Keratinocyte (primary cell): ENCODE measurements around the gene FABP3.

ENCODE experiments used
- EZH2 ChIP-seq: IDR thresholded peaks from one replicate; pipeline ENCODE4 v1.6.1; 2012; ENCODE audit warnings: inconsistent platforms, mild to moderate bottlenecking, low read length, moderate library complexity
- TF ChIP-seq, protein P1 (sequence below), 3 experiments: IDR thresholded peaks in 1 of 3; conservative IDR thresholded peaks in 1 of 3; optimal IDR thresholded peaks in 1 of 3; 2 replicates in 2 of 3; 3 replicates in 1 of 3; pipeline versions ENCODE3 to v1.5.1; 2011; ENCODE audit warnings: low read length in 3 of 3, mild to moderate bottlenecking in 3 of 3, moderate library complexity in 2 of 3, control low read depth in 1 of 3, inconsistent platforms in 1 of 3; ENCODE audit not compliant: insufficient read depth in 2 of 3; ENCODE audit errors: extremely low read depth in 1 of 3

GRCh38 chr1:31401241-31401640 is 28.4 kb upstream of the FABP3 start:
- no peak for TF ChIP-seq EZH2
- TF ChIP-seq, protein P1, sequence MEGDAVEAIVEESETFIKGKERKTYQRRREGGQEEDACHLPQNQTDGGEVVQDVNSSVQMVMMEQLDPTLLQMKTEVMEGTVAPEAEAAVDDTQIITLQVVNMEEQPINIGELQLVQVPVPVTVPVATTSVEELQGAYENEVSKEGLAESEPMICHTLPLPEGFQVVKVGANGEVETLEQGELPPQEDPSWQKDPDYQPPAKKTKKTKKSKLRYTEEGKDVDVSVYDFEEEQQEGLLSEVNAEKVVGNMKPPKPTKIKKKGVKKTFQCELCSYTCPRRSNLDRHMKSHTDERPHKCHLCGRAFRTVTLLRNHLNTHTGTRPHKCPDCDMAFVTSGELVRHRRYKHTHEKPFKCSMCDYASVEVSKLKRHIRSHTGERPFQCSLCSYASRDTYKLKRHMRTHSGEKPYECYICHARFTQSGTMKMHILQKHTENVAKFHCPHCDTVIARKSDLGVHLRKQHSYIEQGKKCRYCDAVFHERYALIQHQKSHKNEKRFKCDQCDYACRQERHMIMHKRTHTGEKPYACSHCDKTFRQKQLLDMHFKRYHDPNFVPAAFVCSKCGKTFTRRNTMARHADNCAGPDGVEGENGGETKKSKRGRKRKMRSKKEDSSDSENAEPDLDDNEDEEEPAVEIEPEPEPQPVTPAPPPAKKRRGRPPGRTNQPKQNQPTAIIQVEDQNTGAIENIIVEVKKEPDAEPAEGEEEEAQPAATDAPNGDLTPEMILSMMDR (optimal IDR thresholded peaks at IDR 0.05 in 1 of 3, IDR thresholded peaks at IDR 0.05 in 1 of 3, conservative IDR thresholded peaks at IDR 0.05 in 1 of 3; ENCODE audit: extremely low read depth in 1 of 3, insufficient read depth in 2 of 3, low read length in 3 of 3) = no peak
